ENCODE data around the gene FHIT.

DNA sequence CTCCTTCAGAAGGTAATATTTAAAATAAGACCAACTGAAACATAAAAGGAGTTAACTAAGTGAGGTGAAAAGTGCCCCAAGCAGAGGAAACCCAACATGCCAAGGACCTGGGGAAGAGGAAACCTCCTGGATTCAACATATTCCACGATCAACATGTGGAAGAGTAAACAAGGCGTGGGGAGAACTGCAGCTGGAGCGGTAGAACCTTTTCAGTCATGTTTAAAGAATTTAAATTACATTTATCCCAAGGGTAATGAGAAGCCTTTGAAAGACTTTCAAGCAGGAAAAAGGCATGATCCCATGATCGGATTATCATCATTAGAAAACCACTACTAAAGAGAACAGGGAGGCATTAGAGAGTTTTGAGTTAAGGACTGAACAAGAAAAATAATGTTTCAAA, 330.7 kb downstream of the FHIT start:
- TF ChIP-seq EZH2 (IDR thresholded peaks at IDR 0.05; ENCODE audit: insufficient read depth, poor library complexity, severe bottlenecking) = no peak
- TF ChIP-seq EZH2phosphoT487 (IDR thresholded peaks at IDR 0.05; ENCODE audit: insufficient read depth, low read depth) = no peak

Measured in GM23248 (cell line).